Measurements from ENCODE around the gene CRK.

Gene CRK

DNA sequence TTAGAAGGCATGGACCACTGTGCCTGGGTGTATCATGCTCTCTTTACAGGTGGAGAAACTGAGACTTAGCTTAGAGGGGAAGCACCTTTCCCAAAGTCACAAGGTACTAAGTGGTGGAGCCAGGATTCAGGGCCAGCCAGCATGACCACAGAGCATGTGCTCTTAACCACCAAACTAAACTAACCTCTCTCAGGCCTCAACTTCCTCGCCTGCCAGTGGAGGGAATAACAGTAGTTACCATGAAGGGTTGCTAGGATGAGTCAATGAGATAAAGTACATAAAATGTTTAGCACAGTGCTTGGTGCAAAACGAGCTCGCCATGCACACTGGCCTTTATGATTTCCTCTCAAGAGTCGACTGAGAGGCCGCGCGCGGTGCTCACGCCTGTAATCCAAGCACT is 42.8 kb upstream of the CRK start:
- no peak overlapping the region for H3K9ac ChIP-seq (ENCODE audit: low read length)
- H3K4me1 ChIP-seq (ENCODE audit: low read length): no peaks in the 10 kb centered on the region
- no peaks in the 10 kb centered on the region for H3K27me3 ChIP-seq (ENCODE audit: low read depth, low read length)
- no peaks in the 10 kb centered on the region for H3K79me2 ChIP-seq (ENCODE audit: low read length)
- no peaks in the 10 kb centered on the region for H3K36me3 ChIP-seq (replicated peaks; ENCODE audit: low read depth, low read length)
- H3K27ac ChIP-seq (ENCODE audit: low read length): no peak overlapping the region
- no peak overlapping the region for H3K4me2 ChIP-seq (ENCODE audit: low read length)
- H3K9me3 ChIP-seq (ENCODE audit: insufficient read depth, low read length): no peaks in the 10 kb centered on the region
- H3K4me3 ChIP-seq (ENCODE audit: low read length): no peak overlapping the region
- H2AFZ ChIP-seq (ENCODE audit: low read depth, low read length): no peak overlapping the region
- H4K20me1 ChIP-seq (ENCODE audit: insufficient read depth, low read length): no peaks in the 10 kb centered on the region
- no peak for TF ChIP-seq EZH2phosphoT487 (IDR thresholded peaks at IDR 0.05; ENCODE audit: low read depth)
- TF ChIP-seq, protein P1, sequence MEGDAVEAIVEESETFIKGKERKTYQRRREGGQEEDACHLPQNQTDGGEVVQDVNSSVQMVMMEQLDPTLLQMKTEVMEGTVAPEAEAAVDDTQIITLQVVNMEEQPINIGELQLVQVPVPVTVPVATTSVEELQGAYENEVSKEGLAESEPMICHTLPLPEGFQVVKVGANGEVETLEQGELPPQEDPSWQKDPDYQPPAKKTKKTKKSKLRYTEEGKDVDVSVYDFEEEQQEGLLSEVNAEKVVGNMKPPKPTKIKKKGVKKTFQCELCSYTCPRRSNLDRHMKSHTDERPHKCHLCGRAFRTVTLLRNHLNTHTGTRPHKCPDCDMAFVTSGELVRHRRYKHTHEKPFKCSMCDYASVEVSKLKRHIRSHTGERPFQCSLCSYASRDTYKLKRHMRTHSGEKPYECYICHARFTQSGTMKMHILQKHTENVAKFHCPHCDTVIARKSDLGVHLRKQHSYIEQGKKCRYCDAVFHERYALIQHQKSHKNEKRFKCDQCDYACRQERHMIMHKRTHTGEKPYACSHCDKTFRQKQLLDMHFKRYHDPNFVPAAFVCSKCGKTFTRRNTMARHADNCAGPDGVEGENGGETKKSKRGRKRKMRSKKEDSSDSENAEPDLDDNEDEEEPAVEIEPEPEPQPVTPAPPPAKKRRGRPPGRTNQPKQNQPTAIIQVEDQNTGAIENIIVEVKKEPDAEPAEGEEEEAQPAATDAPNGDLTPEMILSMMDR (IDR thresholded peaks at IDR 0.05; ENCODE audit: low read depth, low read length): no peak

DNA sequence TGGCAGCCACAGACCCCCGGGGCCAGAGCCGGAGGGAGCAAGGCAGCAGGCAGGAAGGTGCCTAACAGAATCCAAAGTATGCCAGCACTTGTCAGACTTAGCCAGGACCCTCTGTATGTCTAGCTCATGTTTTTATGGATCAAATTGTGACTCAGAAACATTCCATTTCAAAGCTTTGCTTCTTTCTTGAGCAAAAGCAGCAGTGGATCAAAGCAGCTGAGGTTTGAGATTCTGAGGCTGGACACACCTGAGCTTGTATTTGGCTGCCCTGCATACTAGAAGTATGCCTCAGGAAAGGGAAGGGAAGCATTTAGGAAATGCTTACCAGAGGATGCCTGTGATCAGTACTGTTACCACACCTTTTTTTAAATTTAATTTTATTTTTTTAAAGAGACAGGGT is 42.2 kb upstream of the CRK start:
- Histone ChIP-seq H3K79me2 (ENCODE audit: low read length) (no peaks in the 10 kb centered on the region), H3K27ac (ENCODE audit: low read length) (no peak overlapping the region), H3K9ac (ENCODE audit: low read length) (no peak overlapping the region), H3K9me3 (ENCODE audit: insufficient read depth, low read length) (no peaks in the 10 kb centered on the region), H3K4me3 (ENCODE audit: low read length) (no peak overlapping the region), H3K36me3 (replicated peaks; ENCODE audit: low read depth, low read length) (no peaks in the 10 kb centered on the region), H3K4me1 (ENCODE audit: low read length) (no peaks in the 10 kb centered on the region), H2AFZ (ENCODE audit: low read depth, low read length) (no peak overlapping the region), H3K4me2 (ENCODE audit: low read length) (no peak overlapping the region), H4K20me1 (ENCODE audit: insufficient read depth, low read length) (no peaks in the 10 kb centered on the region), H3K27me3 (ENCODE audit: low read depth, low read length) (no peaks in the 10 kb centered on the region)
- TF ChIP-seq, protein P1 (IDR thresholded peaks at IDR 0.05; ENCODE audit: low read depth, low read length): no peak
- TF ChIP-seq EZH2phosphoT487 (IDR thresholded peaks at IDR 0.05; ENCODE audit: low read depth): no peak

DNA sequence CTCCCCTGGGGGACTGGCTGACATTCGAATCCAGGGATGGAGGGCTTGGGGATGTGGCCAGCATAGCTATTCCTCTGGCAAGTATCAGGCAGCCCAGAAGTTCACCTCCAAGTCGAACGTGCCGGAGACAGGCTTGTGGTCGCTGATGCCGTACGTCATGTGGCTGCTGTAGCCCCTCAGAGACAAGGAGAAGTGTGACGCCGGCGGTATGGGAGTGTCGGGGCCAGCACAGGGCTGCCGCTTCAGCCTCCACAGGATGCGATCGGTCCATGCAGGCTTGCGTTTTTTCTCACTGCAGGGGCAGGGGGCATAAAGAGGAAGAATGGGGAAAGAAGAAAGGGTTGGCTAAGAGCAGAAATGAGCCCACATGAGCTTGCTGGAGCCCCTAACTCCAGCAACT is 41.8 kb upstream of the CRK start:
- Histone ChIP-seq H2AFZ (ENCODE audit: low read depth, low read length) (no peak overlapping the region), H3K9me3 (ENCODE audit: insufficient read depth, low read length) (no peaks in the 10 kb centered on the region), H3K4me3 (ENCODE audit: low read length) (no peak overlapping the region), H3K79me2 (ENCODE audit: low read length) (no peaks in the 10 kb centered on the region), H3K27me3 (ENCODE audit: low read depth, low read length) (no peaks in the 10 kb centered on the region), H4K20me1 (ENCODE audit: insufficient read depth, low read length) (no peaks in the 10 kb centered on the region), H3K27ac (ENCODE audit: low read length) (no peak overlapping the region), H3K9ac (ENCODE audit: low read length) (no peak overlapping the region), H3K36me3 (replicated peaks; ENCODE audit: low read depth, low read length) (no peaks in the 10 kb centered on the region), H3K4me2 (ENCODE audit: low read length) (no peak overlapping the region), H3K4me1 (ENCODE audit: low read length) (no peaks in the 10 kb centered on the region)
- TF ChIP-seq, protein P1 (IDR thresholded peaks at IDR 0.05; ENCODE audit: low read depth, low read length): no peak
- no peak for TF ChIP-seq EZH2phosphoT487 (IDR thresholded peaks at IDR 0.05; ENCODE audit: low read depth)

DNA sequence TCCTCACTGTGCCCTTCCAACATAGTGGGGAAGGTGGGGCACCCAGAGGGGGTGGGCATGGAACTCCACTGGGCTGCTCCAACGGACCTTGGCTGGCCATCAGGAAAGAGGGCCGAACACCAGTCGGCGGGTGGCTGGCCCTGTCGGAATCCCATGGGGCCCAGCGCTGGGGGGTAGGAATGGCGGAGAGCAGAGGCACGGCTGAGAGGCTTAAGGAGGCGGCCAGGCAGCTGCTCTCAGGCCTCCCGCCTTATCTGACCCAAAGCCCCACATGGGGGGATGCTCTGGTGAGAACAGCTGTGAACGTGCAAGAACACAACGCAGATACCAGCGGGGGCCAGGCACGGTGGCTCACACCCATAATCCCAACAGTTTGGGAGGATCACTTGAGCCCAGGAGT is 40.8 kb upstream of the CRK start:
- Histone ChIP-seq H3K36me3 (replicated peaks; ENCODE audit: low read depth, low read length) (no peaks in the 10 kb centered on the region), H3K4me3 (ENCODE audit: low read length) (no peak overlapping the region), H3K27me3 (ENCODE audit: low read depth, low read length) (peaks cover 6% of the 10 kb centered on the region), H3K4me2 (ENCODE audit: low read length) (no peak overlapping the region), H4K20me1 (ENCODE audit: insufficient read depth, low read length) (no peaks in the 10 kb centered on the region), H3K79me2 (ENCODE audit: low read length) (no peaks in the 10 kb centered on the region), H3K9me3 (ENCODE audit: insufficient read depth, low read length) (no peaks in the 10 kb centered on the region), H3K4me1 (ENCODE audit: low read length) (peaks cover 6% of the 10 kb centered on the region; the same call in 1 of the 2 replicates), H3K9ac (ENCODE audit: low read length) (no peak overlapping the region), H3K27ac (ENCODE audit: low read length) (no peak overlapping the region), H2AFZ (ENCODE audit: low read depth, low read length) (no peak overlapping the region)
- TF ChIP-seq, protein P1 (IDR thresholded peaks at IDR 0.05; ENCODE audit: low read depth, low read length): no peak
- TF ChIP-seq EZH2phosphoT487 (IDR thresholded peaks at IDR 0.05; ENCODE audit: low read depth): no peak

Measured in OCI-LY3 (cell line).